Measurements from ENCODE around the gene USP49.

USP49 gene

DNA sequence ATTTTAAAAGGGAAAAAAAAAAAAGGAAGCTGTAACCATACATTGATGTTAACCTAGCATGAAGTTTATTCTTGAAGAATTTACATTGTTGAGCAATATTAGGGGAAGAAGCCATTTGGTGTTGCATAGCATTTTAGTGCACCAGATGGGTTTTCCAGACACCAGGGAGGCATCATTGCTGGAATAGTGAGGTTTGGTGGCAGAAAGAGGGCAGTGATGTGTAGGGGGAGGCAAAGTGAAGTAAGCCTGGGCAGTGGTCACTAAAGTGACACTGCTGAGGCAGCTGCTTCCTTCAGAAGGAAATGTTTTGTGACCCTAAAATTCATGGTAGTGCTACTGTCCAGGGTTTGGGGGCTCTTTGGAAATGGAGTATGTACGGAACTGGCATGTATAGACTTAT is 105.1 kb downstream of the USP49 start:
- TF ChIP-seq GATA2 (IDR thresholded peaks at IDR 0.05; ENCODE audit: low read depth, low read length): no peak
- no peak for TF ChIP-seq GATA3 (IDR thresholded peaks at IDR 0.05; ENCODE audit: low read depth, low read length)

DNA sequence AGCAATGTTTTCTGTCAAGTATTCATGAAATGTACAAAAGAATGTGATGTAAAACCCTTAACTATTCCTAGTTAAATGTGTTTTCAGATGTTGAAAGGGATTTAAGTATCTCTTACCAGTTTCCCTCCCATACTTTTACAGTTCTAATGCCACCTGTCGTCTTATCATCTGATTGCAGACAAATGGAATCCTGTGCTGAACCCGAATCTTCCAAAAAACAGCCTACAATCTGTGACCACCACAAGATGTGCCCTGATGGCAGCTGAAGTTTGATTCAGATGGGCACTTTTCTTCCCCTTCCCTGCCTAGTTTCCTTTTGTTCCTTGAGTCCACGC is 105.8 kb downstream of the USP49 start:
- no peak for TF ChIP-seq GATA2 (IDR thresholded peaks at IDR 0.05; ENCODE audit: low read depth, low read length)
- no peak for TF ChIP-seq GATA3 (IDR thresholded peaks at IDR 0.05; ENCODE audit: low read depth, low read length)

DNA sequence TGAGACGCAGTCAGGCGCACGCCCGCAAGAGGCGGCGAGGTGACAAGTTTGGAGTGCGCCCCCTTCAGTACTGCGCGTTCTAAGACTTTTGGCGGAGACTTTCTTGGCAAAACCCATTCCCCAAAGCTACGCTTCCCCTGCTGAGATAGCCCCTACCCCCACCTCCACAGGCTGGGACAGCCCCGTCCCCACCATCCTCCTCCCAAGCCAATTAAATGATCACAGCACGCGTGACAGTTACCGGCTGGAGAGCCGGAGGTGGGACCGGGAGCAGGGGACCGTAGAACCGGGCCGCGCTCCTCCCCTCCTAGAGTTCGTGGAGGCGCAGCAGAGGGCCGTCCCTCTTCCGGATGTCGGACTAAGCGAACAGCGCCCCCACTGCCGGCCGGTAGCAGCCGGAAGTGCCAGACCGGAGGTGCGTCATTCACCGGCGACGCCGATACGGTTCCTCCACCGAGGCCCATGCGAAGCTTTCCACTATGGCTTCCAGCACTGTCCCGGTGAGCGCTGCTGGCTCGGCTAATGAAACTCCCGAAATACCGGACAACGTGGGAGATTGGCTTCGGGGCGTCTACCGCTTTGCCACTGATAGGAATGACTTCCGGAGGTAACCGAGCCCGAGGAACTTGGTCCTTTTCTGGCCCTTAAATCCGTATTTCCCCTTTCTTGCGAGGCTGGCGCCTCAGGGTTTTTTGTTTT is 107.8 kb downstream of the USP49 start, which contains the start of gene TOMM6:
Gene TOMM6, plus strand, starts transcription at position 476 of the 699 bp plus-strand sequence. Its CDS starts 4 bp downstream, at position 480.
- TF ChIP-seq GATA2 (IDR thresholded peaks at IDR 0.05; ENCODE audit: low read depth, low read length) (no peak), GATA3 (IDR thresholded peaks at IDR 0.05; ENCODE audit: low read depth, low read length) (no peak)

DNA sequence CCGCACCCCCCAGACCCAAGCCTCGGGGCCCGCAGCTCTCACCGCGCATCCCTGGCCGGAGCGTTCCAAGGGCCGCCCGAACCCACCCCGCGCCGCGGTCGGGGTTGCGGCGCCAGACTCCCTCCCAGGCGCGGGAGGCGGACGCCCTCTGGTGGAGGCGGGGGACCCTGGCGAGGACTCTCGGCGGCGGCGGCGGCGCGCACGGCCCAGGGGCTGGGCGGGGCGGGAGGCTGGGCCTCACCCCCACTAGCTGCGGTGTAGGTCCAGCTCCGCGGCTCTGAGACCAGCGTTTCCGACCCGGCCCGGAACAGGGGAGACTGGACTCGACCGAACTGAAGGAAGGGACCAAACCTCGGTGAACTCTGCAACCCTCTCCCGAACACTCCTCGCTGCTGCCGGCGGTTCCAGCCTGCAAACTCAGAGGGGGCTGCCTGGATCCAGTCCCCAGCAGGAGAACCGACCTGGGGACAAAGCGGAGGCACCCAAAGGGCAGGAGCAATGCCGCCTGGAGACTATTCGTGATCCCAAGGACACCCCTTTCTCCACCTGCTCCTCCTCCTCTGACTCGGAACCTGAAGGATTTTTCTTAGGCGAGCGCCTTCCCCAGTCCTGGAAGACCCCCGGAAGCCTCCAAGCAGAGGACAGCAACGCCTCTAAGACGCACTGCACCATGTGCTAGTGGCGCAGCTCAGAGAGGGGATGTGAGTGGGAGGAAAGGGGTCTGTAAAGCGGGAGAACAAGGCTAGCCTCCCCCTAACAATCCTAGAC is 108.5 kb downstream of the USP49 start:
- TF ChIP-seq GATA3 (IDR thresholded peaks at IDR 0.05; ENCODE audit: low read depth, low read length) (no peak), GATA2 (IDR thresholded peaks at IDR 0.05; ENCODE audit: low read depth, low read length) (no peak)

DNA sequence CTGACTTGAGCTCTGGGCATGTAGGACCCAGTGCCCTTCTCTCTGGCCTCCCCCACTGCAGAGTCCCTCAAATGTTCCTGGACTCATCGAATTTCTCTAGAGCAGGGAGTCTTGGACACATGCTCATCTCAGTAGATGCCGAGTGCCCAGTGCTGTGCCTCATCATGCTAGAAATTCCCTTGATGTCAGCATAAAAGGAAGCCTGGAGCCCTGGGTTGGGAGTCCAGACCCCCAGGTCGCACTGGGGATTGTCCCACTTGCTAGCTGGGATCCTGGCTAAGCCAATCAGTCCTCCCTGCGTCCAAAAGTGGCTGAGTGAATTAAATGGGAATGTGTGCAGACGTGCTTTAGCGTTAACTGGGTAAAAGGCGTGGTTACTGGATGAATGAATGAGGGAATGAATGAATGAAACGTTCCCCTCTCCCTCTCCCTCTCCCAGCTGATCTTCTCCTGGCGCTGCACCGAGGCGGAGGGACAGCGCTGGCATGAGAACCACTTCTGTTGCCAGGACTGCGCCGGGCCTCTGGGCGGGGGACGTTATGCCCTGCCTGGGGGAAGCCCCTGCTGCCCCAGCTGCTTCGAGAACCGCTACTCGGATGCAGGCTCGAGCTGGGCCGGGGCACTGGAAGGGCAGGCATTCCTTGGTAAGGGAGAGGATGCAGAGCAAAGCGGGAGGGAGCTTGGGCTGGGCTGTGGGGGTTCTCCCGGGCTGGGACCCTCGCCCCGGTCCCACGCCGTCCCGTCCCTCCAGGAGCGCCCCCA is 109.3 kb downstream of the USP49 start:
- no peak for TF ChIP-seq GATA3 (IDR thresholded peaks at IDR 0.05; ENCODE audit: low read depth, low read length)
- no peak for TF ChIP-seq GATA2 (IDR thresholded peaks at IDR 0.05; ENCODE audit: low read depth, low read length)

DNA sequence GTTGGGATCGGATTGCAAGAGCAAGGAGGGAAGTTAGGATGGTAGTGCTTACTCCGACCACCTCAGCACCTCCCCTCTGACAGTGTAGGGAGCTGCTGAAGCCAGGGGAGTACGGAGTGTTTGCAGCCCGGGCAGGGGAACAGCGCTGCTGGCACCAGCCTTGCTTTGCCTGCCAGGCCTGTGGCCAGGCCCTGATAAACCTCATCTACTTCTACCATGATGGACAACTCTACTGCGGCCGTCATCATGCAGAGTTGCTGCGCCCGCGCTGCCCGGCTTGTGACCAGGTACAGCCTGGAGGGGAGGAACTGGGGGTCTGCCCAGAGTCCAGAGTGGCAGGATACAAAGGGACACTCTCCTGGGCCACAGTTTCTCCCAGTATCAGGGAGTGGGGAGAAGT is 109.9 kb downstream of the USP49 start:
- TF ChIP-seq GATA3 (IDR thresholded peaks at IDR 0.05; ENCODE audit: low read depth, low read length) (no peak), GATA2 (IDR thresholded peaks at IDR 0.05; ENCODE audit: low read depth, low read length) (no peak)

DNA sequence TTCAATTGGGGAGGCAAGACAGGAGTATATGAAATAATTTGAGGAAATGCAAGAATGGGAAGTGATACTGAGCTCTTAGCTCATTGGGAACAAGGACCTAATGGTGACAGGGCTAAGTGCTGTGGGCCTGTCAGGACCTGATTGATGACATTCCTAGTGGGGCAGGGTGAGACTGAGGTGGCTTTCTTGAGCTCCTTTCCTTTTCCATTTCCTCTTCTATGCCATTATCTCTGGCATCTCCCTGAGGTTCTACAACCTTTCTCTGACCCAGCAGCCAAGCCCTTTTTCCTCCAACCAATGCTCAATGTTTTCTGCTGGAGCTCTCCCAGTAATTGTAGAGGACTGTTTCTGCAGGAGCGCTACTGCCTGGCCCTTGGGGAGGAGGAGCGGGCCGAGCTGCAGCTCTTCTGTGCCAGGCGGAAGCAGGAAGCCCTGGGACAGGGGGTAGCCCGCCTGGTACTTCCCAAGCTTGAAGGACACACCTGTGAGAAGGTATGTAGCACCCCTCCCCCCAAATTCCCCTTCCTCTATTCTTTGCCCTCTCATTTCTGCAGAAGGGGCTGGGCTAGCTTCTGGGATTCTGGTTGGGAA is 110.5 kb downstream of the USP49 start:
- no peak for TF ChIP-seq GATA2 (IDR thresholded peaks at IDR 0.05; ENCODE audit: low read depth, low read length)
- no peak for TF ChIP-seq GATA3 (IDR thresholded peaks at IDR 0.05; ENCODE audit: low read depth, low read length)

DNA sequence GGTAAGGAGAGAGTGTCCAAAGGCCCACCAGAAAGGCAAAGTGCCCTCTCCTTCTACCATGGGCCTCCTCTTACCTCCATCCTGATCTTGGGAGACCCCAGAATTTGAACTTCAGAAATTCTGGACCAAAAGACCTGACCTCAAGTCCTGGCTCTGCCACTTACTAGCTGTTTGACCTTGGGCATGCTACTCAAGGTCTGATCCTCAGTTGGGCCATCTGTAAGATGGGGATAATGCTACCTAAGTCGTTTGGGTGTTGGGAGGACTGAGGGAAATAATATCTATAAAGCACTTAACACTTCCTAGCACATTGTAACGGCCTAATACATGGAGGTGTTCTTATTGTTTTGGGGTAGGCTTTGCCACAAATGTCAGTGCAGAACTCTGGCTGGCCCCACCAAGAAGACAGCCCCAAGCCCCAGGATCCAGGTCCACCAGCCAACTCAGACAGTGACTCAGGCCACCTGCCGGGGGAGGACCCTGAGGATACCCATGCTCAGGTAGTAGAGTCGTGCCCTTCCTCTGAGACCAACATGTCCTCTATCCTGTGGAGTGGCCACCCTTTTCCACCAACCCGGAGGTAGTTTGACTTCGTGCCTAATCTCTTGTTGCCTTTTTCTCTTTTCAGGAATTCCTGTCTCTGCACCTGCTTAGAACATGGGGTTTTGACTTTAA is 111.9 kb downstream of the USP49 start:
- TF ChIP-seq GATA2 (IDR thresholded peaks at IDR 0.05; ENCODE audit: low read depth, low read length): no peak
- no peak for TF ChIP-seq GATA3 (IDR thresholded peaks at IDR 0.05; ENCODE audit: low read depth, low read length)

DNA sequence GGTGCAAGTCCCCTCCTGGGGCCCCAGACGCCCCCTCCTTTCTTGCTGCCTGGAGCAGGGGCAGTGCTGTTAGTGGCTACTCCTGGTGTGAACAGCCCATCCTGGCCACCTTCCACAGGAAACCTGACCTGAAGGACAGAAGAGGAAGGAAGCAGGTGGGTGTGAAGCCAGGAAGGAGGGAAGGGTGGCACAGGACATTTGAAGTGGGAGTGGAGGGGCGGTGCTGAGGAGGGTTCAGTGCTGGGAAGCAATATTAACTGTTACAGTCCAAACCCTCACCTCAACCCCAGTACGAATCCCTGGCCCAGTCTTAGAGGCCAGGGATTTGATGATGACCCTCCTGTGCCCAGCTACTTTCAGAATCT is 113.8 kb downstream of the USP49 start:
- TF ChIP-seq GATA2 (IDR thresholded peaks at IDR 0.05; ENCODE audit: low read depth, low read length) (no peak), GATA3 (IDR thresholded peaks at IDR 0.05; ENCODE audit: low read depth, low read length) (no peak)

DNA sequence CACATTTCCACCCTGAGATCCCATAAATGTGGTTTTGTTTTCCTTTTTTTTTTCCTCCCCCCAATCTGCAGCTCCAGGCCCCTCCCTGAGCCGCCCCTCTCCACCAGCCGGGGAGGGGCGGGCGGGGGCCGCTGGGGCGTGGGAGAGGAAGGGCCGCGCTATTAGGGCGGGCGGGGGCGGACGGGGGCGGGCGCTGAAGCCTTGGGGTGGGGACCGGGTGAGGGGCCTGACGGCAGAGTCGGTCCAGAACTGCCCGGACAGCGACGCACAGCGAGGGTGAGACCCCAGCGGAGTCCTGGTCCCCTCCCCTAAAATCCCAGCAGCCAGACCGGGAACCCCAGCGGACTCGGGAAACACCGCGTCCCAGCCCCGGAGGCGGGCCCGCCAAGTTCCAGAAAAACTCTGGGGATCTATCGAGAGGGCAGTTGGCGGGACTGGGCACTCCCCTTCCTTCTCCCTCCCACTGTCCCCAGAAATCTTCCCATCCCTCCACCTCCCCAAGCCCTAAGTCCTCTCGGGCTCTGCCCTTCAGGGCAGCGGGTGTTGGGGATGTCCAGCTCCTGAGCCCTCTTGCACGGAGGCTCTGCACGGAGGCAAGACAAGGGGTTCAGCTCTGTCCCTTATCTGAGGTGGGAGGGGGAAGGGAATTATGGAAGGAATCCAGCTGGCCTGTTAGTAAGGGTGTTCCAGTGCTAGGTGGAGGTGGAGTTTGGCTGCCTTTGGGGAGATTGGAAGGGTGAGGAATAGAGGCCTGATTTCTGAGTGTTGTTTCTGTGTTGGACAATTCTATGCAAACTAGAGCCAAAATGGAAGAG is 114.4 kb downstream of the USP49 start, which contains the start of gene PRICKLE4:
Gene PRICKLE4, plus strand, starts transcription at position 232 of the 815 bp plus-strand sequence. CDS start 2,692 bp downstream, outside the sequence.
- no peak for TF ChIP-seq GATA2 (IDR thresholded peaks at IDR 0.05; ENCODE audit: low read depth, low read length)
- no peak for TF ChIP-seq GATA3 (IDR thresholded peaks at IDR 0.05; ENCODE audit: low read depth, low read length)

DNA sequence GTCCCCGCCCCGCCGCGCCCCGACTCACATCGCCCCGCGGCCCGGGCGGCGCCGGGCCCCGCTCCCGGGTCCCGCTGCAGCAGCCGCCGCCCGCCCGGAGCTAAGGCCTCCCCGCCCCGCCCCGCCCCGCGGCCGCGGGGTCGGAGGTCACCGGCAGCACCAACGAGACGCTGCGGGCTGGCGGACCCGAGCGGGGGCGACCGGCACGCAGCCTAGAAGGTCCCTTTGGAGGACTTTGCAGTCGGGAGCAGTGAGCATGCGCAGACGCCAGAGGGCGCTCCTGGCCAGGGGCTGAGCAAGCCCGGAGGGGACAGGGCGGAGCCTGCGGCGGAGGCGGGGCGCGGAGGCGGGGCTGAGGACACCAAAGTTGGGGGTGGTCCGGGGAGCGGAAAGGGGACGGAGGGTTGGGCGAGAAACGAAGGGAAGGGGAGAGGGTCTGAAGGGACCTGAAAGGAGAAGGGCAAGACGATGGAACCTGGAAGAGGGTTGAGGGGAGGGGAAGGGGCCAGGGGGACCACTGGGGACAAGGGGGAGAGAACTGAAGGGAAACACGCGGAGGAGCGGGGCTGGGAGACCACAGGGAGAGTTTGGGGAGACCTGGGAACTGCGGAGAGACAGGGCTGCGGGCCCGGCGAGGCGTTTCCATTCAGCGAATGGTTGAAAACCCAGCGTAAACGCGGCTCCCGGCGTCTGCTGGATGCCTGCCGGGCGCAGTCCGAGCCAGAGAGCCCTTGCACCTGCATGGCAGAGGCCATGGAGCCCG is 115.2 kb downstream of the USP49 start, which contains the start of gene FRS3:
Gene FRS3, minus strand, starts transcription at position 113 of the 763 bp plus-strand sequence. CDS start 2,913 bp downstream, outside the sequence.
- TF ChIP-seq GATA3 (IDR thresholded peaks at IDR 0.05; ENCODE audit: low read depth, low read length) (no peak), GATA2 (IDR thresholded peaks at IDR 0.05; ENCODE audit: low read depth, low read length) (no peak)

DNA sequence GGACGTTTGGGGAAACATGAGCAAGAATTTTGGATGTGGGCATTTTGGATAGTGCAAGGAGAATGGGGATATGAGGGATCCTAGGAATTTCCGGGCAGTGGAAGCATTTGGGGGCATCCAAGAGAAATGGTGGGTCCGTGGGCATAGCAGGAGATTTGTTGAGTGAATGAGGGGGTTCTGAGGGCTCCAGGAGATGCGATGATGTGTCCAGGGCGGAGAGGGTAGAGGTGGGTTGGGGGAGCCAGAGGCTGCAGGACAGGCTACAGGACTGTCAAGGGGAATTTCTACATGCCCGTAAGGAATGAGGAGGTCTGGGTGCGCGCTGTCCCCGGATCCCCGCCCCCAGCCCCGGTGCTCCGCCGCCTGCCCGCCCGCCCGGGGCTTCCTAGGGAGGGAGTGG is 115.8 kb downstream of the USP49 start:
- TF ChIP-seq GATA3 (IDR thresholded peaks at IDR 0.05; ENCODE audit: low read depth, low read length) (no peak), GATA2 (IDR thresholded peaks at IDR 0.05; ENCODE audit: low read depth, low read length) (no peak)
